ENCODE data around the gene RETREG3. TPM values are rescaled to one million over a fixed set of nuclear protein-coding genes. Genes with fewer than 3 reads are reported as not detected.

RETREG3 gene
- total and polyA plus RNA-seq, 9 of the 15 experiments (the other 6 are each of a cell fraction or from before 2014, with no cell fraction given) = 4.1 to 39.0 (median 16.9) TPM

DNA sequence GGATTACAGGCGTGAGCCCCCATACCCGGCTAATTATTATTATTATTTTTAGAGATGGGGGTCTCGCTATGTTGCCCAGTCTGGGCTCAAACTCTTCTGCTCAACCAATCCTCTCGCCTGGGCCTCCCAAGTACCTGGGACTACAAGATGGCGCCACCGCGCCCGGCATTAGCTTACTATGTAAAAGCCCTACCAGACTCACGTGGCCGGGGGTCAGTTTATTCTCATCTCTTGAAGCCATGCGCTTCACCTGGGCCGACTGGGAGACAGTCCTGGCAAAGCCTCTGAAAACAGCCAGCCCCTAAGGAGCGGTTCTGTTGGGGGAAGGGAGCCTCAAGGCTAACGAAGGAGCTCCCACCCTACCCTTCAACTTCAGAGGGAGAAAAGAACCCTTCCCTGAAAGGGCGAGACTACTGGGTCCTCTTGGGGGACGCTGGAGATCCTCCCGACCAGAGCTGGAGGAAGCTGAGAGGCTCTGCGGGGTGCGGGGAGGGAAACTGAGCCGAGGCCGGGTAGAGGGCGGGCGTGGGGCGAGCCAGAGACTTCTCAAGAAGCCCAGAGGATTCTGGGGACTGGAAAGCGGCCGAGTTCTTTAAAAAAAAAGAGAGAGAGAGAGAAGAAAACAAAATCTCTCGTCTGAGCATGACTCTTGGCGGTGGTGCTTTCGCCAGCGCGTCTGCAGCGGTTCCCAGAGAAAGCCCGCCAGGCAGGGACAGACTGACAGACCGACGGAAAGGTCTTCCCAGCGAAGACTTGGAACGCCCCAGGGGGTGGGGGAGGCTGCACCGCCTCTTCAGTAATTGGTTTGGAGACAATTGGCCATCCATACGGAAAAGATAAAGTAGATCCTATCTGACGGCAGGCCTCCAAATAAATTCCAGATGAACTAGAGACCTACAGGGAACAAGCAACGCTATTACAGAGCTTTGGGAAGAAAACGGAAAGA is 44.3 kb upstream of the RETREG3 start (continued):
- no peak for TF ChIP-seq TAF15 (IDR thresholded peaks at IDR 0.05; ENCODE audit: low read depth, low read length)
- peak; percentile 28; the same call in 1 of the 2 replicates for TF ChIP-seq ZNF121 (CRISPR knock-in tag; conservative IDR thresholded peaks at IDR 0.05)
- TF ChIP-seq GABPA (tag; conservative IDR thresholded peaks at IDR 0.05; ENCODE audit: low read depth) = no peak

DNA sequence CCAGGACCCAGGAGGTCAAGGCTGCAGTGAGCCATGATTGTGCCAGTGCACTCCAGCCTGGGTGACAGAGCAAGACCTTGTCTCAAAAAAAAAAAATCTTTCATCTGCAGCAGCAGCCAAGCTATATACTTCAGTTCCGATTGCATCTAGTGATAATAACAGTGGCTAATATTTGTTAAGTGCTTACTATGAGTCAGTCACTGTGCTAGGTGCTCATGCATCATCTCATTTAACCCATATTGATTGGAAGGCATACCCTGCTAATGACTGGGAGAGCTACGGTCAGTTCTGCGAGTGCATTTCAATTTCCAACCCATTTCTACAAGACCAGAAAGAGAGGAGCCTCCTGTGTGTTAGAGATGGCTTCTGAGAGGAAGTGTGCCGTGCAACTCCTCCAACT is 42.2 kb upstream of the RETREG3 start:
- no peak overlapping the region for H3K4me3 ChIP-seq
- no peaks in the 10 kb centered on the region for H4K20me1 ChIP-seq (replicated peaks; ENCODE audit: control insufficient read depth, insufficient read depth, low read length)
- ChIA-PET CTCF (ENCODE audit: low intra/inter-chr PET ratio) (no interaction called here), POLR2A (interaction anchor here (1.1 to 1.2 kb wide), 2 partner anchors 25 to 27 kb away, joined by 3 read pairs; partner anchors contain the start of gene PLEKHH3)
- FAIRE-seq (no peak), DNase-seq (ENCODE audit: extremely low read depth in 1 of 4, low spot score in 3 of 4) (no peak), ATAC-seq (no peak)
- no peaks in the 10 kb centered on the region for H3K79me2 ChIP-seq (ENCODE audit: control insufficient read depth, insufficient read depth, low read length)
- peaks cover 13 to 21% of the 10 kb centered on the region in 2 experiments for H3K4me1 ChIP-seq (replicated peaks in 1 of 2; ENCODE audit: control insufficient read depth in 2 of 2, insufficient read depth in 2 of 2, low read length in 2 of 2)
- no peaks in the 10 kb centered on the region for H3K36me3 ChIP-seq (ENCODE audit: control insufficient read depth, insufficient read depth, low read length)
- intact Hi-C loops (cut with micrococcal nuclease) (no loop called here), in situ Hi-C loops (cut with MboI) (no loop called here)
- no peaks in the 10 kb centered on the region for H3K9me1 ChIP-seq (ENCODE audit: control insufficient read depth, insufficient read depth, low read length)
- H3K4me2 ChIP-seq (ENCODE audit: insufficient read depth, low read length) = no peak overlapping the region
- no peaks in the 10 kb centered on the region for H3K9me3 ChIP-seq (replicated peaks; ENCODE audit: control insufficient read depth, insufficient read depth, low read depth, low read length)
- H3K27me3 ChIP-seq (ENCODE audit: control insufficient read depth in 2 of 2, insufficient read depth in 2 of 2, low read length in 2 of 2) = no peaks in the 10 kb centered on the region
- BruUV-seq (replicated peaks) = no TSS peak
- no peak overlapping the region for H2AFZ ChIP-seq (ENCODE audit: low read depth, low read length)
- no peak overlapping the region for H3K9ac ChIP-seq (ENCODE audit: insufficient read depth in 1 of 2, low read depth in 2 of 2, low read length in 2 of 2)
- WGBS (ENCODE audit: insufficient coverage, low coverage, missing lambda C conversion rate) = 76% methylated on average over 3 of the region's 4 CpGs
- H3K27ac ChIP-seq (ENCODE audit: extremely low read depth, low read depth, low read length) = no peak overlapping the region
- TF ChIP-seq, protein P1, sequence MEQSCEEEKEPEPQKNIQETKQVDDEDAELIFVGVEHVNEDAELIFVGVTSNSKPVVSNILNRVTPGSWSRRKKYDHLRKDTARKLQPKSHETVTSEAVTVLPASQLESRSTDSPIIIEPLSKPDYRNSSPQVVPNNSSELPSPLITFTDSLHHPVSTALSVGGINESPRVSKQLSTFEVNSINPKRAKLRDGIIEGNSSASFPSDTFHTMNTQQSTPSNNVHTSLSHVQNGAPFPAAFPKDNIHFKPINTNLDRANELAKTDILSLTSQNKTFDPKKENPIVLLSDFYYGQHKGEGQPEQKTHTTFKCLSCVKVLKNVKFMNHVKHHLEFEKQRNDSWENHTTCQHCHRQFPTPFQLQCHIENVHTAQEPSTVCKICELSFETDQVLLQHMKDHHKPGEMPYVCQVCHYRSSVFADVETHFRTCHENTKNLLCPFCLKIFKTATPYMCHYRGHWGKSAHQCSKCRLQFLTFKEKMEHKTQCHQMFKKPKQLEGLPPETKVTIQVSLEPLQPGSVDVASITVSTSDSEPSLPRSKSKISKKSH (CRISPR knock-in tag; IDR thresholded peaks at IDR 0.05) = no peak
- TF ChIP-seq CBFB (CRISPR knock-in tag; IDR thresholded peaks at IDR 0.05) (no peak), TCF7 (IDR thresholded peaks at IDR 0.05; ENCODE audit: borderline replicate concordance) (no peak), GABPB2 (CRISPR knock-in tag; conservative IDR thresholded peaks at IDR 0.05) (no peak), ZNF41 (CRISPR knock-in tag; conservative IDR thresholded peaks at IDR 0.05) (no peak), SRSF7 (optimal IDR thresholded peaks at IDR 0.05; ENCODE audit: low read depth, low read length) (no peak), HIVEP1 (CRISPR knock-in tag; IDR thresholded peaks at IDR 0.05) (no peak), NR3C1 (CRISPR knock-in tag; IDR thresholded peaks at IDR 0.05) (no peak)
- TF ChIP-seq, protein P2, sequence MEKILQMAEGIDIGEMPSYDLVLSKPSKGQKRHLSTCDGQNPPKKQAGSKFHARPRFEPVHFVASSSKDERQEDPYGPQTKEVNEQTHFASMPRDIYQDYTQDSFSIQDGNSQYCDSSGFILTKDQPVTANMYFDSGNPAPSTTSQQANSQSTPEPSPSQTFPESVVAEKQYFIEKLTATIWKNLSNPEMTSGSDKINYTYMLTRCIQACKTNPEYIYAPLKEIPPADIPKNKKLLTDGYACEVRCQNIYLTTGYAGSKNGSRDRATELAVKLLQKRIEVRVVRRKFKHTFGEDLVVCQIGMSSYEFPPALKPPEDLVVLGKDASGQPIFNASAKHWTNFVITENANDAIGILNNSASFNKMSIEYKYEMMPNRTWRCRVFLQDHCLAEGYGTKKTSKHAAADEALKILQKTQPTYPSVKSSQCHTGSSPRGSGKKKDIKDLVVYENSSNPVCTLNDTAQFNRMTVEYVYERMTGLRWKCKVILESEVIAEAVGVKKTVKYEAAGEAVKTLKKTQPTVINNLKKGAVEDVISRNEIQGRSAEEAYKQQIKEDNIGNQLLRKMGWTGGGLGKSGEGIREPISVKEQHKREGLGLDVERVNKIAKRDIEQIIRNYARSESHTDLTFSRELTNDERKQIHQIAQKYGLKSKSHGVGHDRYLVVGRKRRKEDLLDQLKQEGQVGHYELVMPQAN (IDR thresholded peaks at IDR 0.05; ENCODE audit: borderline replicate concordance) = no peak
- TF ChIP-seq, protein P3, sequence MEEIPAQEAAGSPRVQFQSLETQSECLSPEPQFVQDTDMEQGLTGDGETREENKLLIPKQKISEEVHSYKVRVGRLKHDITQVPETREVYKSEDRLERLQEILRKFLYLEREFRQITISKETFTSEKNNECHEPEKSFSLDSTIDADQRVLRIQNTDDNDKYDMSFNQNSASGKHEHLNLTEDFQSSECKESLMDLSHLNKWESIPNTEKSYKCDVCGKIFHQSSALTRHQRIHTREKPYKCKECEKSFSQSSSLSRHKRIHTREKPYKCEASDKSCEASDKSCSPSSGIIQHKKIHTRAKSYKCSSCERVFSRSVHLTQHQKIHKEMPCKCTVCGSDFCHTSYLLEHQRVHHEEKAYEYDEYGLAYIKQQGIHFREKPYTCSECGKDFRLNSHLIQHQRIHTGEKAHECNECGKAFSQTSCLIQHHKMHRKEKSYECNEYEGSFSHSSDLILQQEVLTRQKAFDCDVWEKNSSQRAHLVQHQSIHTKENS (CRISPR knock-in tag; IDR thresholded peaks at IDR 0.05) = no peak
- TF ChIP-seq, protein P4, sequence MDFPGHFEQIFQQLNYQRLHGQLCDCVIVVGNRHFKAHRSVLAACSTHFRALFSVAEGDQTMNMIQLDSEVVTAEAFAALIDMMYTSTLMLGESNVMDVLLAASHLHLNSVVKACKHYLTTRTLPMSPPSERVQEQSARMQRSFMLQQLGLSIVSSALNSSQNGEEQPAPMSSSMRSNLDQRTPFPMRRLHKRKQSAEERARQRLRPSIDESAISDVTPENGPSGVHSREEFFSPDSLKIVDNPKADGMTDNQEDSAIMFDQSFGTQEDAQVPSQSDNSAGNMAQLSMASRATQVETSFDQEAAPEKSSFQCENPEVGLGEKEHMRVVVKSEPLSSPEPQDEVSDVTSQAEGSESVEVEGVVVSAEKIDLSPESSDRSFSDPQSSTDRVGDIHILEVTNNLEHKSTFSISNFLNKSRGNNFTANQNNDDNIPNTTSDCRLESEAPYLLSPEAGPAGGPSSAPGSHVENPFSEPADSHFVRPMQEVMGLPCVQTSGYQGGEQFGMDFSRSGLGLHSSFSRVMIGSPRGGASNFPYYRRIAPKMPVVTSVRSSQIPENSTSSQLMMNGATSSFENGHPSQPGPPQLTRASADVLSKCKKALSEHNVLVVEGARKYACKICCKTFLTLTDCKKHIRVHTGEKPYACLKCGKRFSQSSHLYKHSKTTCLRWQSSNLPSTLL (IDR thresholded peaks at IDR 0.05) = no peak
